CD4-positive, alpha-beta T cell (primary cell): ENCODE measurements around the gene CPN2. TPM values are rescaled to one million over a fixed set of nuclear protein-coding genes. Genes with fewer than 3 reads are reported as not detected.

Experiments used
- ATAC-seq: fragments of 200-7000 bp; cut with Tn5 transposase; one replicate; pipeline ENCODE4 v1.10.0; 2022; ENCODE audit warnings: mild to moderate bottlenecking; ENCODE audit not compliant: poor library complexity
- CTCF ChIA-PET: fragments of 350-600 bp; sonication (Branson Sonifier 250); formaldehyde crosslinking; loops from one replicate; lab custom pipeline; 2021; ENCODE audit warnings: antibody characterized with exemption, inconsistent platforms; lab: Charles Lee
- POLR2A ChIA-PET: fragments of 350-600 bp; sonication (Branson Sonifier 250); formaldehyde crosslinking; loops from one replicate; lab custom pipeline; 2021; ENCODE audit warnings: antibody characterized with exemption, inconsistent platforms; lab: Charles Lee
- DNase-seq, 14 experiments: peaks; one replicate each; pipeline ENCODE4 v3.0.0-alpha.2; 2013 to 2020; ENCODE audit warnings: mixed read lengths in 2 of 14
- H3K27ac ChIP-seq, 2 donors: one replicate each; pipeline versions ENCODE4 v1.5.1 to v1.7.0; 2013; ENCODE audit warnings: low read length in 2 of 2, low read depth in 1 of 2, mild to moderate bottlenecking in 1 of 2
- H3K27me3 ChIP-seq, 2 experiments: 1 replicate in 1 of 2; 2 replicates in 1 of 2; pipeline versions ENCODE4 v1.6.1 to v1.7.0; 2013; ENCODE audit warnings: low read length in 2 of 2, control low read depth in 1 of 2, mild to moderate bottlenecking in 1 of 2, moderate library complexity in 1 of 2; ENCODE audit not compliant: insufficient read depth in 2 of 2, control insufficient read depth in 1 of 2
- H3K36me3 ChIP-seq: one replicate; pipeline ENCODE4 v1.6.1; 2013; ENCODE audit warnings: low read length, control low read depth; ENCODE audit not compliant: insufficient read depth
- H3K4me1 ChIP-seq: one replicate; pipeline ENCODE4 v1.6.1; 2013; ENCODE audit warnings: low read length, control low read depth; ENCODE audit not compliant: insufficient read depth
- H3K4me3 ChIP-seq: one replicate; pipeline ENCODE4 v1.5.1; 2013; ENCODE audit warnings: mild to moderate bottlenecking, low read length, moderate library complexity
- H3K9me3 ChIP-seq, 2 experiments: 1 replicate in 1 of 2; 2 replicates in 1 of 2; pipeline versions ENCODE4 v1.6.1 to v1.7.0; 2013; ENCODE audit warnings: low read length in 2 of 2, mild to moderate bottlenecking in 2 of 2, control low read depth in 1 of 2, moderate library complexity in 1 of 2; ENCODE audit not compliant: control insufficient read depth in 1 of 2, insufficient read depth in 1 of 2
- H3K27ac Mint-ChIP-seq: one replicate; pipeline ENCODE4 v1.8.0; 2020; ENCODE audit warnings: mixed read lengths
- H3K27me3 Mint-ChIP-seq: one replicate; pipeline ENCODE4 v1.8.0; 2021; ENCODE audit warnings: mixed read lengths
- H3K36me3 Mint-ChIP-seq: one replicate; pipeline ENCODE4 v1.8.0; 2021; ENCODE audit warnings: low read depth, mixed read lengths
- H3K4me1 Mint-ChIP-seq: one replicate; pipeline ENCODE4 v1.8.0; 2021; ENCODE audit warnings: low read depth, mixed read lengths
- H3K4me3 Mint-ChIP-seq: one replicate; pipeline ENCODE4 v1.8.0; 2020; ENCODE audit warnings: mild to moderate bottlenecking, mixed read lengths
- H3K9me3 Mint-ChIP-seq: one replicate; pipeline ENCODE4 v1.8.0; 2020; ENCODE audit warnings: mixed read lengths
- intact Hi-C, 2 experiments: fragments of 100-400 bp; cut with DNase I in 1 of 2; cut with micrococcal nuclease in 1 of 2; formaldehyde crosslinking; loops; one replicate each; pipeline versions ENCODE4 v1.15.1 to v1.9.0; 2023 to 2025; cut with DNase I, micrococcal nuclease
- total RNA-seq, 174 experiments: library from RNA in 2 of 174; stranded (reverse) in 2 of 174; gene quantifications; one replicate each; pipeline ENCODE4 v1.2.3 and lab custom pipeline; 2021 to 2026
- TF ChIP-seq, protein P1 (sequence below): fragments of 200-600 bp; IDR thresholded peaks from one replicate; pipeline ENCODE4 v1.8.0; 2022; ENCODE audit warnings: antibody characterized with exemption, mild to moderate bottlenecking

The CPN2 gene
- total RNA-seq, 2 experiments from 2014 or later: not detected

DNA sequence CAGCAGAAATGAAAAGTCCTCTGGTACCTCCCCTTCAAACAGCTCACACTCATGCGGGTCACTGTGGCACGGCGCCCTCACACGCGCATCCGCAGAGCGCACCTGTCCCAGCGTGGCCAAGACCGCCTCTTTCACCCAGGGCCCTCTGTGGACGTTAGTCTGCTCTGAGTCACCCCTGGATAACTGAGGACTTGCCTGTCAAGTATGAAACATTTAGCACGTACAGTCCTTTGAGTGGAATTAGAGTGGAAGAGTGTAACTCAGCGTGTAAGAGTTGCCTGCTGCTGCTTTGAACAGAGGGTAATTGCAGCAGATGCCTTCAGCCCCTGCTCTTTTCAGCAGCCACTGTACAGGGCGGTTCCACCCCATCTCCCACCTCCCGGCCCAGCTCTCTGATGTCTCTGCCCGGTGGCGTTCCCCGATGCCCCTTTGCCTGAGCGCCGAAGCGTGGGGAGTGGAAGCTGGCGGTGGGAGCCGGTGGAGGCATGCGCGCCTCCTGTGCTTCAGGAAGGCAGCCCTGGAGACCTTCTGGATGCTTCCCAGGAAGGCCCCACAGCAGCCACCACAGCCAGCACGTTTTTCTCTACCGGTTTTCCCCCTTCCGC is 23.0 kb downstream of the CPN2 start:
- Histone ChIP-seq H3K27me3 (peaks cover 2 to 12% of the 10 kb centered on the region in 2 experiments), H3K4me3 (no peak overlapping the region), H3K36me3 (no peaks in the 10 kb centered on the region), H3K9me3 (peaks cover 0 to 30% of the 10 kb centered on the region in 2 experiments), H3K27ac (no peak overlapping the region), H3K4me1 (peaks cover 14% of the 10 kb centered on the region)
- ChIA-PET POLR2A (interaction anchor here (1.7 kb wide), 1 partner anchor 21 kb away, joined by 3 read pairs; no protein-coding TSS in a partner anchor), CTCF (no interaction called here)
- H3K9me3 Mint-ChIP-seq: no peaks in the 10 kb centered on the region
- no peaks in the 10 kb centered on the region for H3K36me3 Mint-ChIP-seq
- H3K27ac Mint-ChIP-seq: no peak overlapping the region
- TF ChIP-seq, protein P1, sequence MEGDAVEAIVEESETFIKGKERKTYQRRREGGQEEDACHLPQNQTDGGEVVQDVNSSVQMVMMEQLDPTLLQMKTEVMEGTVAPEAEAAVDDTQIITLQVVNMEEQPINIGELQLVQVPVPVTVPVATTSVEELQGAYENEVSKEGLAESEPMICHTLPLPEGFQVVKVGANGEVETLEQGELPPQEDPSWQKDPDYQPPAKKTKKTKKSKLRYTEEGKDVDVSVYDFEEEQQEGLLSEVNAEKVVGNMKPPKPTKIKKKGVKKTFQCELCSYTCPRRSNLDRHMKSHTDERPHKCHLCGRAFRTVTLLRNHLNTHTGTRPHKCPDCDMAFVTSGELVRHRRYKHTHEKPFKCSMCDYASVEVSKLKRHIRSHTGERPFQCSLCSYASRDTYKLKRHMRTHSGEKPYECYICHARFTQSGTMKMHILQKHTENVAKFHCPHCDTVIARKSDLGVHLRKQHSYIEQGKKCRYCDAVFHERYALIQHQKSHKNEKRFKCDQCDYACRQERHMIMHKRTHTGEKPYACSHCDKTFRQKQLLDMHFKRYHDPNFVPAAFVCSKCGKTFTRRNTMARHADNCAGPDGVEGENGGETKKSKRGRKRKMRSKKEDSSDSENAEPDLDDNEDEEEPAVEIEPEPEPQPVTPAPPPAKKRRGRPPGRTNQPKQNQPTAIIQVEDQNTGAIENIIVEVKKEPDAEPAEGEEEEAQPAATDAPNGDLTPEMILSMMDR: no peak
- ATAC-seq: peak; percentile 33
- DNase-seq: peak in 2 of 14 experiments; percentile 30 to 52
- peaks cover 22% of the 10 kb centered on the region for H3K27me3 Mint-ChIP-seq
- H3K4me3 Mint-ChIP-seq: no peak overlapping the region
- no peaks in the 10 kb centered on the region for H3K4me1 Mint-ChIP-seq
- intact Hi-C loops: no loop called here

DNA sequence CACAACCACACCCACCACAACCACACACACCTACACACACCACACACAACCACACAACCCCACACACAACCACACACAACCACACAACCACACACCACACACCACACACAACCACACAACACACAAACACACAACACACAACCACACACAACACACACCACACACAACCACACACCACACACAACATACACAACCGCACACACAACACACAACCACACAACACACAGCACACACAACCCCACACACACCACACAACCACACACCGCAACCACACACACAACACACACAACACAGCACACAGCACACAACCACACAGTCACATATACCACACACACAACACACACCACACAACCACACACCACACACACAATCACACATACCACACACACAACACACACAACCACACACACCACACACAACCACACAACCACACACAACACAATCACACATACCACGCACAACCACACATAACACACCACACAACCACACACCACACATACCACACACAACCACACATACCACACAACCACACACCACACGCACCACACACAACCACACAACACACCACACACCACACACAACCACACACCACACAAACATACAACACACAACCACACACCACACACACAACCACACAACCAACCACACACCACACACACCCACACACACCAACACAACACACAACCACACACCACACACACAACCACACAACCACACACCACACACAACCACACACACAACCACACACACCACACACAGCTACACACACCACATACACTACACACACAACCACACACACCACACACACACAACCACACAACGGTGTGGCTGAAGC is 23.7 kb downstream of the CPN2 start:
- H3K36me3 ChIP-seq: no peaks in the 10 kb centered on the region
- peaks cover 0 to 6% of the 10 kb centered on the region in 2 experiments for H3K27me3 ChIP-seq
- no peak overlapping the region for H3K27ac ChIP-seq
- H3K36me3 Mint-ChIP-seq: no peaks in the 10 kb centered on the region
- CTCF ChIA-PET: no interaction called here
- peaks cover 13% of the 10 kb centered on the region for H3K4me1 ChIP-seq
- intact Hi-C loops: no loop called here
- no peak overlapping the region for H3K4me3 ChIP-seq
- DNase-seq: peak in 1 of 14 experiments; percentile 16
- peaks cover 15% of the 10 kb centered on the region for H3K27me3 Mint-ChIP-seq
- H3K9me3 ChIP-seq: peaks cover 0 to 30% of the 10 kb centered on the region in 2 experiments
- ATAC-seq: no peak
- TF ChIP-seq, protein P1: no peak
- H3K4me1 Mint-ChIP-seq: no peaks in the 10 kb centered on the region
- no peak overlapping the region for H3K4me3 Mint-ChIP-seq
- POLR2A ChIA-PET: interaction anchor here (1.7 kb wide), 1 partner anchor 20 kb away, joined by 3 read pairs; no protein-coding TSS in a partner anchor
- no peak overlapping the region for H3K27ac Mint-ChIP-seq
- H3K9me3 Mint-ChIP-seq: no peaks in the 10 kb centered on the region

DNA sequence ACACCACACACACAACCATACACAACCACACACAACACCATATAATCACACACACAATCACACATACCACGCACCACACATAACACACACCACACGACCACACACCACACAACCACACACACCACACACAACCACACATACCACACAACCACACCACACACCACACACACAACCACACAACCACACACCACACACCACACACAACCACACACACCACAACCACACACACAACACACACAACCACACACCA is 24.2 kb downstream of the CPN2 start:
- H3K4me3 ChIP-seq: no peak overlapping the region
- H3K27me3 Mint-ChIP-seq: peaks cover 12% of the 10 kb centered on the region
- intact Hi-C loops: no loop called here
- no peak overlapping the region for H3K4me3 Mint-ChIP-seq
- TF ChIP-seq, protein P1: no peak
- H3K36me3 ChIP-seq: no peaks in the 10 kb centered on the region
- H3K4me1 Mint-ChIP-seq: no peaks in the 10 kb centered on the region
- ATAC-seq: no peak
- H3K9me3 Mint-ChIP-seq: no peaks in the 10 kb centered on the region
- ChIA-PET POLR2A (no interaction called here), CTCF (no interaction called here)
- DNase-seq: peak in 1 of 14 experiments; percentile 10
- H3K9me3 ChIP-seq: peaks cover 0 to 30% of the 10 kb centered on the region in 2 experiments
- peaks cover 0 to 4% of the 10 kb centered on the region in 2 experiments for H3K27me3 ChIP-seq
- H3K36me3 Mint-ChIP-seq: no peaks in the 10 kb centered on the region
- peaks cover 13% of the 10 kb centered on the region for H3K4me1 ChIP-seq
- H3K27ac ChIP-seq: no peak overlapping the region
- no peak overlapping the region for H3K27ac Mint-ChIP-seq
